HG03196 (cell line): ENCODE results near the gene PARD6A.

ENCODE experiments used
- ATAC-seq: cut with Tn5 transposase; IDR thresholded peaks from one replicate; pipeline ENCODE4 v1.9.1; 2021; ENCODE audit not compliant: unreplicated experiment

The PARD6A gene

GRCh38 chr16:67653789-67654402, 6.9 kb upstream of the PARD6A start:
- ATAC-seq, result no peak

- no peak for ATAC-seq
These were observed 6.3 kb upstream of the PARD6A start for GRCh38 chr16:67654403-67654911.

GRCh38 chr16:67655363-67655762, 5.4 kb upstream of the PARD6A start:
- no peak for ATAC-seq

GRCh38 chr16:67656344-67657016, 4.3 kb upstream of the PARD6A start:
- no peak for ATAC-seq

GRCh38 chr16:67657017-67657608, 3.6 kb upstream of the PARD6A start:
- no peak for ATAC-seq

- ATAC-seq, result no peak
These were observed 2.8 kb upstream of the PARD6A start for GRCh38 chr16:67657751-67658518.

- ATAC-seq, result no peak
These were observed 1.7 kb upstream of the PARD6A start for GRCh38 chr16:67658849-67659674.

GRCh38 chr16:67659675-67660563, 841 bp upstream of the PARD6A start, which contains the start of gene ACD:
Gene ACD (minus strand): TSS chr16:67660260. CDS start chr16:67660220, 40 bp downstream.
- peak; percentile 48 for ATAC-seq

- ATAC-seq, result no peak
These were observed 471 bp downstream of the PARD6A start for GRCh38 chr16:67661101-67661761.

- no peak for ATAC-seq
These were observed 1.3 kb downstream of the PARD6A start for GRCh38 chr16:67661886-67662652.

GRCh38 chr16:67662653-67663010, 1.9 kb downstream of the PARD6A start:
- ATAC-seq, result no peak

GRCh38 chr16:67663151-67663876, 2.6 kb downstream of the PARD6A start:
- no peak for ATAC-seq

GRCh38 chr16:67663877-67664222, 3.1 kb downstream of the PARD6A start:
- ATAC-seq, result no peak

GRCh38 chr16:67664258-67664657, 3.5 kb downstream of the PARD6A start:
- ATAC-seq, result no peak

GRCh38 chr16:67664871-67665270, 4.1 kb downstream of the PARD6A start:
- ATAC-seq, result no peak

- ATAC-seq, result no peak
These were observed 4.8 kb downstream of the PARD6A start for GRCh38 chr16:67665598-67665997.

- no peak for ATAC-seq
These were observed 5.3 kb downstream of the PARD6A start for GRCh38 chr16:67666032-67666551.
